Gastroesophageal sphincter (tissue), 3 donors: ENCODE results near the gene SUPV3L1.

ENCODE experiments used
- POLR2AphosphoS5 ChIP-seq: sonication (generic); formaldehyde crosslinking; IDR thresholded peaks from one replicate; pipeline ENCODE4 v1.6.1; 2017; ENCODE audit warnings: antibody characterized with exemption
- TF ChIP-seq, protein P1 (sequence below), 4 experiments: fragments of 200-600 bp in 2 of 4; fragments of 450-650 bp in 2 of 4; sonication (generic) in 1 of 4; IDR thresholded peaks; one replicate each; pipeline ENCODE4 v1.5.1; 2017 to 2019; ENCODE audit warnings: antibody characterized with exemption in 4 of 4, mild to moderate bottlenecking in 2 of 4, moderate library complexity in 2 of 4

DNA sequence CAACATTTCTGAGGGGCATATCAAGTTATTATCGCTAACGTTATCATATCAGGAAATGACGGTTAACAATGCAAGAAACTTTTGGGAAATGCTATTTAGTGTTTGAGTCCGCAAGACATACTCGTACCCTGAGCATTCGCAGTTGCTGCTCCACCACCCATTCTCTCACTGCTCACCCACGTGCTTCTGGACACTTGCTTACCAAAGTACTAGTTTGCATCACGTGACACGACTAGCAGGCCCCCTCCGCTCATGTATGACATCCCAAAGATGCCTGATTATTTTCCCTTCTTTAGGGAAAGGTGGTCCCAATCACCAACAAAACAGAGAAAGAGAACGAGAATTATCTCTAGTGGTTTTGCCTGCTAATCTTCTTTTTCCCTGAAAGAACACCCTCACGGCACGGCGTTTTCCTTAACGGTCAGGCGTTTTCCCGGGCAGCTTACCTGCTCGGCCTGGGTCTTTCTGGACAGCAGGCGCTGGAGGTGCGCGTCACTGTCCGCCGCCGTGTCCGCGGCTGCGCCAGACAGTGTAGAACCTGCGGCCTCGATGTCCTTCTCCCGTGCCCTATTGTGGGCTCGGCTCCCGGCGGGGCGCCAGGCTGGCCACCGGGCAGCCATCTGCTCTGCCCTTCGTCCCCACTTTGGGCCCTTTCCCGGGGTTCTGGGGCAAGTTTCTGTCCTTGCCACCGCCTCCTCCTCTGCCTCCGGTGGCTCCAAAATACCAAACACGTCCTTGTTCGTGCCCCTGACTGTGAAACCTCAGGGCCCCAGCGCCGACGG, at the start of gene SUPV3L1:
- TF ChIP-seq, protein P1, sequence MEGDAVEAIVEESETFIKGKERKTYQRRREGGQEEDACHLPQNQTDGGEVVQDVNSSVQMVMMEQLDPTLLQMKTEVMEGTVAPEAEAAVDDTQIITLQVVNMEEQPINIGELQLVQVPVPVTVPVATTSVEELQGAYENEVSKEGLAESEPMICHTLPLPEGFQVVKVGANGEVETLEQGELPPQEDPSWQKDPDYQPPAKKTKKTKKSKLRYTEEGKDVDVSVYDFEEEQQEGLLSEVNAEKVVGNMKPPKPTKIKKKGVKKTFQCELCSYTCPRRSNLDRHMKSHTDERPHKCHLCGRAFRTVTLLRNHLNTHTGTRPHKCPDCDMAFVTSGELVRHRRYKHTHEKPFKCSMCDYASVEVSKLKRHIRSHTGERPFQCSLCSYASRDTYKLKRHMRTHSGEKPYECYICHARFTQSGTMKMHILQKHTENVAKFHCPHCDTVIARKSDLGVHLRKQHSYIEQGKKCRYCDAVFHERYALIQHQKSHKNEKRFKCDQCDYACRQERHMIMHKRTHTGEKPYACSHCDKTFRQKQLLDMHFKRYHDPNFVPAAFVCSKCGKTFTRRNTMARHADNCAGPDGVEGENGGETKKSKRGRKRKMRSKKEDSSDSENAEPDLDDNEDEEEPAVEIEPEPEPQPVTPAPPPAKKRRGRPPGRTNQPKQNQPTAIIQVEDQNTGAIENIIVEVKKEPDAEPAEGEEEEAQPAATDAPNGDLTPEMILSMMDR (IDR thresholded peaks at IDR 0.05) = peak in 1 of 4 experiments; percentile 4
- TF ChIP-seq POLR2AphosphoS5 = peak; percentile 94
